Esophagus muscularis mucosa (tissue), 4 donors: ENCODE results near the gene LETM1. TPM values are rescaled to one million over a fixed set of nuclear protein-coding genes. Genes with fewer than 3 reads are reported as not detected.

ENCODE experiments used
- DNase-seq: peaks from one replicate; pipeline ENCODE4 v3.0.0-alpha.2; 2017; ENCODE audit errors: extremely low spot score
- H3K27ac ChIP-seq, 4 donors: fragments of 200-600 bp; sonication (generic); replicated peaks in 1 of 4; 1 replicate in 3 of 4; 2 replicates in 1 of 4; pipeline ENCODE4 v1.5.1; 2016 to 2019; ENCODE audit warnings: mild to moderate bottlenecking in 1 of 4
- H3K27me3 ChIP-seq, 4 donors: fragments of 200-600 bp; sonication (generic); one replicate each; pipeline versions ENCODE4 v1.5.1 to v1.6.0; 2016 to 2019
- H3K36me3 ChIP-seq, 4 donors: fragments of 200-600 bp; sonication (generic); one replicate each; pipeline ENCODE4 v1.5.1; 2016 to 2019
- H3K4me1 ChIP-seq, 4 donors: fragments of 200-600 bp; sonication (generic); one replicate each; pipeline ENCODE4 v1.5.1; 2016 to 2019
- H3K4me3 ChIP-seq, 4 donors: fragments of 200-600 bp; sonication (generic); 1 replicate in 2 of 4; 2 replicates in 2 of 4; pipeline ENCODE4 v1.5.1; 2016 to 2019; ENCODE audit warnings: mild to moderate bottlenecking in 4 of 4, moderate library complexity in 1 of 4
- H3K9me3 ChIP-seq, 4 donors: fragments of 200-600 bp; sonication (generic); 1 replicate in 3 of 4; 2 replicates in 1 of 4; pipeline ENCODE4 v1.5.1; 2016 to 2019
- CTCF ChIP-seq, 3 experiments: fragments of 200-600 bp in 2 of 3; fragments of 450-650 bp in 1 of 3; sonication (generic) in 2 of 3; IDR thresholded peaks; one replicate each; pipeline ENCODE4 v1.5.1; 2017 to 2019; ENCODE audit warnings: antibody characterized with exemption in 3 of 3, mild to moderate bottlenecking in 2 of 3, moderate library complexity in 1 of 3
- EP300 ChIP-seq: sonication (generic); formaldehyde crosslinking; IDR thresholded peaks from one replicate; pipeline ENCODE4 v1.6.1; 2017; ENCODE audit warnings: antibody characterized with exemption
- POLR2A ChIP-seq: fragments of 450-650 bp; IDR thresholded peaks from one replicate; pipeline ENCODE4 v1.6.1; 2017; ENCODE audit warnings: antibody characterized with exemption, moderate library complexity, mild to moderate bottlenecking, low read depth
- POLR2AphosphoS5 ChIP-seq, 2 donors: sonication (generic); formaldehyde crosslinking; IDR thresholded peaks; one replicate each; pipeline ENCODE4 v1.6.1; 2017; ENCODE audit warnings: antibody characterized with exemption in 2 of 2
- WGBS: methylation state at CpG from one replicate; pipeline ENCODE4 v1.1.5; 2018; 5-methylcytosine and 5-hydroxymethylcytosine counted together
- intact Hi-C: fragments of 100-400 bp; cut with DNase I; formaldehyde crosslinking; loops from one replicate; pipeline ENCODE4 v1.15.1; 2023
- total RNA-seq, 4 donors: library from RNA; depleted of rRNA; stranded (reverse); fragments of >200 nt; gene quantifications; one replicate each; pipeline versions ENCODE4 v1.1.0 to v1.2.1, GENCODE V29; 2016

The LETM1 gene
- total RNA-seq, 4 donors from 2014 or later = 23.7 to 34.7 (median 33.3) TPM

- H3K27me3 ChIP-seq = no peaks in the 10 kb centered on the region
- WGBS = 95% methylated on average over 7 of the region's 12 CpGs
- no peak overlapping the region for H3K27ac ChIP-seq
- TF ChIP-seq CTCF (IDR thresholded peaks at IDR 0.05) = no peak
- no peak for TF ChIP-seq EP300
- TF ChIP-seq POLR2AphosphoS5 (IDR thresholded peaks at IDR 0.05) = no peak
- no peak for TF ChIP-seq POLR2A
- no peak for DNase-seq
- no peaks in the 10 kb centered on the region for H3K9me3 ChIP-seq
- peaks cover 59 to 85% (median 84%) of the 10 kb centered on the region in 4 donors for H3K36me3 ChIP-seq
- H3K4me3 ChIP-seq = no peak overlapping the region
- H3K4me1 ChIP-seq = no peaks in the 10 kb centered on the region
- intact Hi-C loops = no loop called here
Measured at GRCh38 chr4:1823545-1823932, 32.4 kb downstream of the LETM1 start.

GRCh38 chr4:1822568-1823544 is 33.1 kb downstream of the LETM1 start:
- H3K4me3 ChIP-seq = no peak overlapping the region
- no peak for DNase-seq
- H3K4me1 ChIP-seq = no peaks in the 10 kb centered on the region
- peaks cover 65 to 92% (median 90%) of the 10 kb centered on the region in 4 donors for H3K36me3 ChIP-seq
- intact Hi-C loops = no loop called here
- no peaks in the 10 kb centered on the region for H3K9me3 ChIP-seq
- no peak for TF ChIP-seq CTCF (IDR thresholded peaks at IDR 0.05)
- no peak for TF ChIP-seq POLR2AphosphoS5 (IDR thresholded peaks at IDR 0.05)
- TF ChIP-seq POLR2A = no peak
- WGBS = 93% methylated on average over 28 of the region's 37 CpGs
- H3K27me3 ChIP-seq = no peaks in the 10 kb centered on the region
- H3K27ac ChIP-seq = no peak overlapping the region

GRCh38 chr4:1821679-1822567 is 34.0 kb downstream of the LETM1 start:
- intact Hi-C loops = no loop called here
- 95% methylated on average over 13 of the region's 18 CpGs for WGBS
- H3K36me3 ChIP-seq = peaks cover 69 to 100% (median 98%) of the 10 kb centered on the region in 4 donors

DNA sequence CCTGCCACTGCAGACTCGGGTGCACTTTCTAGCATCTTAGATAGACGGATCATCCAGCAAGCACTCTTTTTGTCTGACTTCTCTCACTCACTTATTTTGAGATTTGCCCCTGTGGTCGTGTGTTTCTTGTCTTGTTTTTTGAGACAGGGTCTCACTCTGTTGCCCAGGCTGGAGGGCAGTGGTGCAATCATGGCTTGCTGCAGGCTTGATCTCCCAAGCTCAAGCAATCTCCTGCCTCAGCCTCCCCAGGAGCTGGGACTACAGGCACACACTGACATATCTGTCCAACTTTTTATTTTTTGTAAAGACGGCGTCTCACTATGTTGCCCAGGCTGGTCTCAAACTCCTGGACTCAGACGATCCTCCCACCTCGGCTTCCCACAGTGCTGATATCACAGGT is 36.1 kb downstream of the LETM1 start:
- no peak overlapping the region for H3K4me3 ChIP-seq
- TF ChIP-seq EP300 = no peak
- no peak for TF ChIP-seq CTCF (IDR thresholded peaks at IDR 0.05)
- TF ChIP-seq POLR2AphosphoS5 (IDR thresholded peaks at IDR 0.05) = no peak
- no peak for TF ChIP-seq POLR2A
- 88% methylated on average over 7 of the region's 7 CpGs for WGBS
- H3K4me1 ChIP-seq = no peaks in the 10 kb centered on the region
- H3K36me3 ChIP-seq = peaks cover 81 to 100% (median 98%) of the 10 kb centered on the region in 4 donors
- H3K27ac ChIP-seq = no peak overlapping the region
- H3K9me3 ChIP-seq = no peaks in the 10 kb centered on the region
- intact Hi-C loops = no loop called here
- DNase-seq = no peak
- no peaks in the 10 kb centered on the region for H3K27me3 ChIP-seq

More at GRCh38 chr4:1821679-1822567, 34.0 kb downstream of the LETM1 start:
- no peaks in the 10 kb centered on the region for H3K27me3 ChIP-seq
- TF ChIP-seq POLR2A = no peak
- no peaks in the 10 kb centered on the region for H3K4me1 ChIP-seq
- H3K9me3 ChIP-seq = no peaks in the 10 kb centered on the region
- no peak overlapping the region for H3K4me3 ChIP-seq
- no peak overlapping the region for H3K27ac ChIP-seq
- no peak for DNase-seq

- Histone ChIP-seq H3K27me3 (no peaks in the 10 kb centered on the region), H3K27ac (no peak overlapping the region), H3K9me3 (no peaks in the 10 kb centered on the region), H3K4me3 (no peak overlapping the region), H3K36me3 (peaks cover 75 to 100% (median 98%) of the 10 kb centered on the region in 4 donors), H3K4me1 (no peaks in the 10 kb centered on the region)
- no peak for DNase-seq
- no peak for TF ChIP-seq POLR2AphosphoS5 (IDR thresholded peaks at IDR 0.05)
- TF ChIP-seq EP300 = no peak
- no peak for TF ChIP-seq CTCF (IDR thresholded peaks at IDR 0.05)
- TF ChIP-seq POLR2A = no peak
- intact Hi-C loops = no loop called here
- 78% methylated on average over 10 of the region's 10 CpGs for WGBS
Measured at GRCh38 chr4:1819284-1819683, 36.7 kb downstream of the LETM1 start.
